Measurements from ENCODE around the gene SDK2. TPM values are rescaled to one million over a fixed set of nuclear protein-coding genes. Genes with fewer than 3 reads are reported as not detected.

Gene SDK2
- total and polyA plus RNA-seq, 2 experiments from 2014 or later, result 0.74 to 5.1 TPM

- no peak for TF ChIP-seq CTCF (conservative IDR thresholded peaks at IDR 0.05; ENCODE audit: low read depth in 2 of 2)
- no peak for TF ChIP-seq REST (IDR thresholded peaks at IDR 0.05; ENCODE audit: unreplicated experiment)
- TF ChIP-seq ETS1 (IDR thresholded peaks at IDR 0.05), result no peak
- TF ChIP-seq EZH2phosphoT487 (IDR thresholded peaks at IDR 0.05; ENCODE audit: unreplicated experiment), result no peak
- no peak for TF ChIP-seq POLR2AphosphoS5 (IDR thresholded peaks at IDR 0.05; ENCODE audit: low read depth)
- TF ChIP-seq CREB1 (CRISPR knock-in tag; IDR thresholded peaks at IDR 0.05; ENCODE audit: low read depth), result no peak
Observed at GRCh38 chr17:73393381-73393780, 250.9 kb downstream of the SDK2 start (continued).

- H3K4me2 ChIP-seq, result no peak overlapping the region
- no peaks in the 10 kb centered on the region for H4K20me1 ChIP-seq (replicated peaks; ENCODE audit: insufficient read depth)
- Mint-ChIP-seq H3K4me3 (no peak overlapping the region), H3K27ac (no peak overlapping the region), H3K27me3 (ENCODE audit: insufficient read depth, low read depth, poor library complexity) (peaks cover 10% of the 10 kb centered on the region), H3K4me1 (peaks cover 6% of the 10 kb centered on the region; the same call in 1 of the 3 replicates), H3K9me3 (no peaks in the 10 kb centered on the region), H3K36me3 (ENCODE audit: low read depth) (no peaks in the 10 kb centered on the region)
- DNase-seq (ENCODE audit: low spot score) (no peak), ATAC-seq (no peak)
- no peaks in the 10 kb centered on the region for H3F3A ChIP-seq (replicated peaks; ENCODE audit: low read depth)
- H3K27ac ChIP-seq (ENCODE audit: low read depth), result no peak overlapping the region
- H3K79me2 ChIP-seq (replicated peaks; ENCODE audit: insufficient read depth), result no peaks in the 10 kb centered on the region
- no peak overlapping the region for H3K4me3 ChIP-seq
- H3K27me3 ChIP-seq (ENCODE audit: insufficient read depth), result no peaks in the 10 kb centered on the region
- no peaks in the 10 kb centered on the region for H3K4me1 ChIP-seq (ENCODE audit: insufficient read depth)
- no peaks in the 10 kb centered on the region for H3K9me2 ChIP-seq (ENCODE audit: insufficient read depth)
- no peaks in the 10 kb centered on the region for H3K36me3 ChIP-seq (ENCODE audit: insufficient read depth)
- no peak overlapping the region for H2AFZ ChIP-seq
- TF ChIP-seq POLR2AphosphoS5 (IDR thresholded peaks at IDR 0.05; ENCODE audit: low read depth) (no peak), NANOG (IDR thresholded peaks at IDR 0.05; ENCODE audit: borderline replicate concordance) (no peak), JUNB (IDR thresholded peaks at IDR 0.05; ENCODE audit: unreplicated experiment) (no peak), ZNF114 (CRISPR knock-in tag; IDR thresholded peaks at IDR 0.05) (no peak), ZNF462 (CRISPR knock-in tag; IDR thresholded peaks at IDR 0.05) (no peak), EZH2phosphoT487 (IDR thresholded peaks at IDR 0.05; ENCODE audit: unreplicated experiment) (no peak), ZNF331 (CRISPR knock-in tag; IDR thresholded peaks at IDR 0.05; ENCODE audit: low read depth) (no peak)
Observed at GRCh38 chr17:73391331-73392265, 252.6 kb downstream of the SDK2 start.
